A549 (cell line): ENCODE results near the gene XPO5. TPM values are rescaled to one million over a fixed set of nuclear protein-coding genes. Genes with fewer than 3 reads are reported as not detected.

Experiments used
- ATAC-seq, 2 experiments: fragments of 200-7000 bp in 1 of 2; fragments of >200 bp in 1 of 2; cut with Nextera tagmentation in 1 of 2; cut with Tn5 transposase in 1 of 2; 3 replicates each; pipeline versions ENCODE4 v1.8.0 to v1.9.1; 2018 to 2020; ENCODE audit warnings: mild to moderate bottlenecking in 1 of 2, moderate library complexity in 1 of 2
- CTCF ChIA-PET: fragments of 300-600 bp; sonication (Branson Sonifier 250); formaldehyde crosslinking; extraction: SDS; loops from one replicate; lab custom pipeline; 2021; ENCODE audit warnings: antibody characterized with exemption, inconsistent platforms; lab: Yijun Ruan, JAX
- POLR2A ChIA-PET: fragments of 350-600 bp; formaldehyde crosslinking; extraction: SDS; loops from one replicate; lab custom pipeline; 2021; ENCODE audit warnings: antibody characterized with exemption, inconsistent platforms; lab: Yijun Ruan, JAX
- DNase-seq, 2 experiments: peaks; one replicate each; pipeline versions ENCODE4 v3.0.0 to v3.0.0-alpha.2; 2011 to 2016; ENCODE audit warnings: low read depth in 1 of 2, low spot score in 1 of 2
- FAIRE-seq: peaks from 2 replicates; lab custom pipeline; 2011; peaks lifted over from hg19 to GRCh38; lab: Jason Lieb, UNC
- H3K27ac ChIP-seq, 2 experiments: fragments of >200 bp; sonication (Bioruptor Twin); formaldehyde crosslinking; 3 replicates each; pipeline ENCODE4 v1.5.1; 2016 to 2017
- H3K4me1 ChIP-seq: fragments of >200 bp; sonication (Bioruptor Twin); formaldehyde crosslinking; 3 replicates; pipeline ENCODE4 v1.6.1; 2016
- H3K4me2 ChIP-seq: fragments of >200 bp; sonication (Bioruptor Twin); formaldehyde crosslinking; 3 replicates; pipeline ENCODE4 v1.6.1; 2016
- H3K4me3 ChIP-seq: fragments of >200 bp; sonication (Bioruptor Twin); formaldehyde crosslinking; 3 replicates; pipeline ENCODE4 v1.5.1; 2016
- H3K9me3 ChIP-seq: fragments of >200 bp; sonication (Bioruptor Twin); formaldehyde crosslinking; 3 replicates; pipeline ENCODE4 v1.6.1; 2016
- BCL3 ChIP-seq: fragments of >200 bp; sonication (Bioruptor Twin); formaldehyde crosslinking; IDR thresholded peaks from 3 replicates; pipeline ENCODE4 v1.6.1; 2016
- CBX2 ChIP-seq: fragments of 200-600 bp; sonication (generic); IDR thresholded peaks from 2 replicates; pipeline ENCODE4 v1.6.1; 2016; ENCODE audit warnings: low read depth, mild to moderate bottlenecking, borderline replicate concordance
- CHD2 ChIP-seq: fragments of 150-350 bp; IDR thresholded peaks from 2 replicates; pipeline ENCODE4 v1.6.1; 2014; ENCODE audit warnings: low read length; ENCODE audit not compliant: partially characterized antibody
- CHD4 ChIP-seq: fragments of 200-600 bp; sonication (generic); IDR thresholded peaks from 2 replicates; pipeline ENCODE4 v1.6.1; 2016; ENCODE audit warnings: antibody characterized with exemption, mild to moderate bottlenecking, borderline replicate concordance
- CTCF ChIP-seq: fragments of >200 bp; sonication (Bioruptor Twin); formaldehyde crosslinking; IDR thresholded peaks from 3 replicates; pipeline ENCODE4 v1.5.1; 2016
- EHMT2 ChIP-seq: fragments of 200-600 bp; sonication (generic); IDR thresholded peaks from 2 replicates; pipeline ENCODE4 v1.6.1; 2016; ENCODE audit warnings: antibody characterized with exemption, low read depth, mild to moderate bottlenecking, moderate library complexity
- FOSL2 ChIP-seq, 2 experiments: fragments of 450-650 bp in 1 of 2; fragments of >200 bp in 1 of 2; sonication (Bioruptor Twin) in 1 of 2; formaldehyde crosslinking; IDR thresholded peaks; 2 replicates each; pipeline versions ENCODE4 v1.5.0 to v1.6.1; 2016 to 2020; ENCODE audit warnings: mild to moderate bottlenecking in 1 of 2, moderate library complexity in 1 of 2
- HEYL ChIP-seq: fragments of 250-450 bp; sonication (Bioruptor Pico); IDR thresholded peaks from 2 replicates; pipeline ENCODE4 v1.8.0; 2021; ENCODE audit warnings: mild to moderate bottlenecking, moderate library complexity
- HMGXB4 ChIP-seq: fragments of 250-450 bp; sonication (Bioruptor Pico); IDR thresholded peaks from 2 replicates; pipeline ENCODE4 v1.5.0; 2021; ENCODE audit warnings: mild to moderate bottlenecking, moderate library complexity, borderline replicate concordance
- HOXB13 ChIP-seq: fragments of 250-450 bp; sonication (Bioruptor Pico); IDR thresholded peaks from 2 replicates; pipeline ENCODE4 v1.5.0; 2020; ENCODE audit warnings: low read depth, mild to moderate bottlenecking, moderate library complexity
- HOXB5 ChIP-seq: fragments of 250-450 bp; sonication (Bioruptor Pico); IDR thresholded peaks from 2 replicates; pipeline ENCODE4 v1.5.0; 2020; ENCODE audit warnings: mild to moderate bottlenecking, moderate library complexity
- JUNB ChIP-seq: fragments of >200 bp; sonication (Bioruptor Twin); formaldehyde crosslinking; IDR thresholded peaks from 2 replicates; pipeline ENCODE4 v1.6.1; 2016
- KDM1A ChIP-seq: fragments of 200-600 bp; sonication (generic); IDR thresholded peaks from 2 replicates; pipeline ENCODE4 v1.6.1; 2016; ENCODE audit warnings: low read depth, mild to moderate bottlenecking
- MAZ ChIP-seq: fragments of 150-350 bp; IDR thresholded peaks from 2 replicates; pipeline ENCODE4 v1.6.1; 2014; ENCODE audit warnings: antibody characterized with exemption, low read depth, low read length, borderline replicate concordance
- NPAS2 ChIP-seq: fragments of 250-450 bp; sonication (Bioruptor Pico); IDR thresholded peaks from 2 replicates; pipeline ENCODE4 v1.8.0; 2022; ENCODE audit warnings: mild to moderate bottlenecking, moderate library complexity, borderline replicate concordance
- NR3C1 ChIP-seq: fragments of >200 bp; sonication (Bioruptor Twin); formaldehyde crosslinking; IDR thresholded peaks from 3 replicates; pipeline ENCODE4 v1.6.1; 2017
- POLR2AphosphoS2 ChIP-seq: conservative IDR thresholded peaks from 2 replicates; pipeline ENCODE4 v1.6.1; 2012; ENCODE audit warnings: low read length, improper control_type of control experiment, inconsistent platforms
- RAD21 ChIP-seq, 2 experiments: fragments of >200 bp in 1 of 2; sonication (Bioruptor Twin) in 1 of 2; formaldehyde crosslinking in 1 of 2; IDR thresholded peaks in 1 of 2; conservative IDR thresholded peaks in 1 of 2; 2 replicates in 1 of 2; 3 replicates in 1 of 2; pipeline ENCODE4 v1.6.1; 2012 to 2018; ENCODE audit warnings: inconsistent platforms in 1 of 2
- USF2 ChIP-seq: fragments of 450-650 bp; IDR thresholded peaks from 2 replicates; pipeline ENCODE4 v1.6.1; 2014; ENCODE audit warnings: antibody characterized with exemption
- ZC3H11A ChIP-seq: fragments of 450-650 bp; IDR thresholded peaks from 2 replicates; pipeline ENCODE4 v1.6.1; 2014; ENCODE audit warnings: antibody characterized with exemption, mild to moderate bottlenecking
- WGBS: methylation state at CpG from one replicate; pipeline ENCODE4 v1.1.6; 2017; ENCODE audit errors: missing lambda C conversion rate; 5-methylcytosine and 5-hydroxymethylcytosine counted together
- polyA plus RNA-seq, 4 experiments: library from polyadenylated mRNA; depleted of rRNA in 3 of 4; stranded (reverse); fragments of >200 nt; fragmentation: RNase III in 1 of 4; extraction: RNeasy Plus Mini Kit Qiagen cat#74134 plus additional on column Dnase treatment in 1 of 4; gene quantifications; 2 replicates in 3 of 4; 3 replicates in 1 of 4; pipeline ENCODE4 v1.2.3, GENCODE V29; 2011 to 2017

XPO5 gene
- polyA plus RNA-seq, 2 of the 4 experiments (the other 2 are of a cell fraction), result 24.8 to 51.0 TPM

- Histone ChIP-seq H3K4me2 (peak overlapping the region; percentile 41), H3K9me3 (no peaks in the 10 kb centered on the region), H3K4me3 (no peak overlapping the region), H3K27ac (peak overlapping the region; percentile 15 to 75; a peak in 3 of 6 replicates), H3K4me1 (peaks cover 16% of the 10 kb centered on the region)
- ATAC-seq (peak; percentile 68 to 77), FAIRE-seq (no peak), DNase-seq (peak; percentile 22 to 52)
- WGBS, result 54% methylated on average over 11 of the region's 18 CpGs
- TF ChIP-seq HOXB5, result no peak
- peak; percentile 27; the same call in 2 of the 3 replicates for TF ChIP-seq CTCF
- TF ChIP-seq RAD21 (conservative IDR thresholded peaks at IDR 0.05 in 1 of 2, IDR thresholded peaks at IDR 0.05 in 1 of 2), result peak; percentile 53 to 65
- TF ChIP-seq MAZ, result peak; percentile 80; the same call in 1 of the 2 replicates
- ChIA-PET CTCF (interaction anchor here (0.9 to 7.1 kb wide), 12 partner anchors 10 to 267 kb away, joined by 3 to 79 read pairs (median 4); partner anchors contain the start of genes DLK2, DNPH1 and LRRC73), POLR2A (no interaction called here)
Measured at GRCh38 chr6:43496370-43497128, 79.3 kb downstream of the XPO5 start.

- FAIRE-seq (no peak), DNase-seq (no peak), ATAC-seq (peak; percentile 52 to 70; a peak in 4 of 6 replicates)
- ChIA-PET POLR2A (no interaction called here), CTCF (interaction anchor here (0.9 to 7.1 kb wide), 13 partner anchors 9 to 266 kb away, joined by 3 to 79 read pairs (median 4); partner anchors contain the start of genes DLK2, DNPH1 and LRRC73)
- H3K9me3 ChIP-seq, result no peaks in the 10 kb centered on the region
- peaks cover 16% of the 10 kb centered on the region for H3K4me1 ChIP-seq
- H3K27ac ChIP-seq, result no peak overlapping the region; a peak in 1 of 6 replicates
- TF ChIP-seq BCL3 (no peak), RAD21 (conservative IDR thresholded peaks at IDR 0.05 in 1 of 2, IDR thresholded peaks at IDR 0.05 in 1 of 2) (peak in 1 of 2 experiments; percentile 15; a peak in 1 of 5 replicates), ZC3H11A (no peak), FOSL2 (IDR thresholded peaks at IDR 0.05) (no peak), FOSL2 (CRISPR knock-in tag; IDR thresholded peaks at IDR 0.05) (no peak), EHMT2 (no peak), JUNB (no peak)
- no peak overlapping the region for H3K4me2 ChIP-seq
- 87% methylated on average over 3 of the region's 4 CpGs for WGBS
- no peak overlapping the region for H3K4me3 ChIP-seq
Measured at GRCh38 chr6:43495409-43495941, 80.4 kb downstream of the XPO5 start.

GRCh38 chr6:43494766-43495165, 81.1 kb downstream of the XPO5 start:
- Histone ChIP-seq H3K9me3 (no peaks in the 10 kb centered on the region), H3K4me3 (no peak overlapping the region), H3K4me1 (peaks cover 16% of the 10 kb centered on the region), H3K4me2 (no peak overlapping the region), H3K27ac (no peak overlapping the region)
- ATAC-seq (no peak), FAIRE-seq (no peak), DNase-seq (no peak)
- 90% methylated on average over 4 of the region's 4 CpGs for whole genome bisulfite sequencing
- CTCF ChIA-PET, result interaction anchor here (1.0 to 7.1 kb wide), 7 partner anchors 13 to 257 kb away, joined by 3 to 79 read pairs (median 4); partner anchors contain the start of genes DLK2 and LRRC73
- POLR2A ChIA-PET, result interaction anchor here (0.7 to 2.1 kb wide), 2 partner anchors 11 to 22 kb away, joined by 4 read pairs; partner anchors contain the start of genes POLR1C and YIPF3
- no peak for TF ChIP-seq NR3C1
- TF ChIP-seq CBX2, result no peak
- no peak for TF ChIP-seq KDM1A
- TF ChIP-seq HEYL (CRISPR knock-in tag), result no peak
- TF ChIP-seq NPAS2 (CRISPR knock-in tag), result no peak
- TF ChIP-seq CTCF, result no peak
- no peak for TF ChIP-seq CHD2
- TF ChIP-seq CHD4, result no peak
- no peak for TF ChIP-seq HMGXB4 (CRISPR knock-in tag)
- no peak for TF ChIP-seq HOXB13 (CRISPR knock-in tag)
- no peak for TF ChIP-seq POLR2AphosphoS2
- no peak for TF ChIP-seq USF2
